DMS79 treated with DMSO at 0.1 percent for 48 hours (cell line): Measurements from ENCODE around the gene SLFN12L.

ENCODE experiments used
- DNase-seq: peaks from one replicate; lab custom pipeline; 2025; lab: John Stamatoyannopoulos, UW

The SLFN12L gene

DNA sequence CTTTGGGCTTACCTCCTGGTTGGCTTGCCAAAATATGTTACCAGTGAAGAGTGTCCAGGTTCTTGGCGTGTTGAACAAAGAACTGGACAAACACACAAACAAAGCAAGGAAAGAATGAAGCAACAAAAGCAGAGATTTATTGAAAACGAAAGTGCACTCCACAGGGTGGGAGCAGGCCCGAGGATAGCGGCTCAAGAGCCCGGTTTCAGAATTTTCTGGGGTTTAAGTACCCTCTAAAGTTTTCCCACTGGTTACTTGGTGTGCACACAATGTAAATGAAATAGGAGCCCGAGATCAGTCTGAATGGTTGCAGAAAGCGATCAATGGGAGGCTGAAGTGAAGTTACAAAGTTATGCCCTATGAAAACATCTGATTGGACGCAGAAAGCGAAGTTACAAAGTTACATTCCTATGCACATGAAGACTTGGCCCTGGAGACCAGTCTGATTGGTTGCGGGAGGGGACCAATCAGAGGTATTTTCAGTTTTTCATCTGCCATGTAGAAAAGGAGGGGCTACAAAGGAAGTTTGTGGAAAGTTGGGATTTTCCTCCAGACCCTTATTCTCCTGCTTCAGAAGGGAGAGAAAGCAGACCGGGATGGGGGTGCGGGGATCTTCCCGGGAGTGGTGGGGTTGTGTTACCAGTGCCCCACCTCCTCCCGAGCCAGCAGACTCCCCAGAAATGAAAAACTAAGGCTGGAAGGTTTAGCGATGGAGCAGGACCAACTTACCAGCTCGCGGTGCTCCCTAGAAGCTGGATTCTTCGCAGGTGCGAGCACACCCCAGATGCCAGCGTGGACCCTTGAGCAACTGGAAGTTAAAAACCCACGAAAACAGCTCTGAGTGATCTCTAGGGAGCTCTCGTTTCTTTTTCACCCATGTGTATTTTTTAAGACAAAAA lies 105.1 kb downstream of the SLFN12L start, which contains the start of gene SLFN12:
Gene SLFN12, minus strand, starts transcription at position 325 of the 899 bp plus-strand sequence. CDS start 9,472 bp downstream, outside the sequence.
- no peak for DNase-seq

DNA sequence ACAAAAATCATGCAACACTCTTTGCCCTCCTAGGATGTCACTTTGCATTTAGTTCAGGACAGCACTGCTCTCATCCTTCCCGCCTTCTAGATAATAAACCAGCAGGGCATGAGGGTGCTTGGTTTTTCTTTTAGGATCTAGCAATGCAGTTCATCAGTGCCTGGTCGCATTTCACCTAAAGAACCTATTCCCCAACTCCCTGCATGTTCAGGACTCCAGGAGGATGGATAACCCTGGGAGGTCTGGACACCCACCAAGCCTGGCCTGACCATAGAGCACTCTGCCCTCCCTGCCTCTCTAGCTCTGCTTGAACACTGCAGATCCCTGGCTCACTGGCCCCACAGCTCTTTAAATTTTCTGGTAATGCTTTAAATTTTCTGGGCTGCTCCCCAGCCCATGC lies 107.8 kb downstream of the SLFN12L start:
- DNase-seq: no peak

DNA sequence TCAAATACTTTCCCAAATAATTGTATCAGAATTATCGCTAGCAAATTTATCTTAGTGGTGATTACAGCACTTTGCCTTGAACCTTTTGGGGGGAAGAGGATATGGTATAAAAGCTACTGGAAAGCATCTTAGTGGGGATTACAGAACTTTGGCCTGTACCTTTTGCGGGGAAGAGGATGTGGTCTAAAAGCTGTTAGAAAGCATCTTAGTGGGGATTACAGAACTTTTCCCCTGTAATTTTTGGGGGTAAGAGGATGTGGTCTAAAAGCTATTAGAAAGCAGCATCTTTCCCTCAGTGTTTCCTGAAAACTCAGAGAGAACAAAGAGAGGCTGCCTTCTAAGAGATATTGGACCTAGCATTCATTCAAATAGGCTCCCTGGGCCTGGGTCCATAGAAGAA lies 109.2 kb downstream of the SLFN12L start:
- DNase-seq: no peak

DNA sequence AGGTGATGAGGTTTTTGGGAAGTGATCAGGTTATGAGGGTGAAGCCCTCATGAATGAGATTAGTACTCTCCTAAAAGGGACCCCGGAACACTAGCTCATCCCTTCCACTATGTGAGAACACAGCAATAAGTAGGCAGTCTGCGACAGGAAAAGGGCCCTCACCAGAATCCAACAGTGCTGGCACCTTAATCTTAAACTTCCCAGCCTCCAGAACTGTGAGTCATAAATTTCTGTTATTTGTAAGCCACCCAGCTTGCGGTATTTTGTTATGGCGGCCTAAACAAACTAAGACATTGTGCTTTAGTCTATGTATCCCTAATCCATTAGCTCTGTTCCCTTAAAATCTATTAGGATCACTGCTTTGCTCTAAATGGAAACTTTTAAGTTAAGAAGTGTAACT lies 113.7 kb downstream of the SLFN12L start:
- no peak for DNase-seq
